ENCODE data around the gene SUCLA2. TPM values are rescaled to one million over a fixed set of nuclear protein-coding genes. Genes with fewer than 3 reads are reported as not detected.
A peak's percentile ranks its signal among the peaks of the same experiment; 100 is the strongest.

Gene SUCLA2
- total and polyA plus RNA-seq, 9 of the 15 experiments (the other 6 are each of a cell fraction or from before 2014, with no cell fraction given), result 23.3 to 52.9 (median 35.8) TPM

DNA sequence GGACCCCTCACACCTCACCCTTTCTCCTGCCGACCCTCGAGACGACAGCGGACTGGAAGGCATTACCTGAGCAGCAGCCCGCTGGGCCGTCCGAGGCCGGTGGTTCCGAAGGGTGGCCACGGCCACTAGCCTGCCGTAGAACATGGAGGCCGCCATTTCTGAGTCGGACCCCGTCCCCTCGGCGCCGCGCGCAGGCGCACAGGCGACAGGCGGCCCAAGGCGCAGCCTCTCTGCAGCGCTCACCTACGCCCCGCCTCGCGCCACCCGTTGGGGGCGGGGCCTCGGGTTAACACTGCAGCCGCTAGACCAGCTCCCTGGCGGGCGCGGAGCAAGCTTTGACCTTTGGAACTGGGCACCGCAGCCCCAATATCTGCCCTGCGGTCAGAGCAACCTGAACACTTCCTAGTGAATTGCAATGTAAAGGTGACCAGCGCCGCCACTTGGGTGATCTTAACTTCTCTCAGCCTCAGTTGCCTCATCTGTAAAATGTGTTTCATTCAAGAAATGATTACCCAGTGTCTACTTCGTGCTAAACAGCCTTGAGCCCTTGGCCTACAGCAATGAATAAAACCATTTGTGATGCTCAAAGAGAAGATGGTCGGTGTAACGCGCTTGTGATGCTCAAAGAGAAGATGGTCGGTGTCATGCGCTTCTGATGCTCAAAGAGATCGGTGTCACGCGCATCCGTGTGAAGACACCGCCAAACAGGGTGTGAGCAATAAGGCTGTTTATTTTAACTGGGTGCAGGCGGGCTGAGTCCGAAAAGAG lies at the start of gene SUCLA2 (continued):
- TF ChIP-seq, protein P1, sequence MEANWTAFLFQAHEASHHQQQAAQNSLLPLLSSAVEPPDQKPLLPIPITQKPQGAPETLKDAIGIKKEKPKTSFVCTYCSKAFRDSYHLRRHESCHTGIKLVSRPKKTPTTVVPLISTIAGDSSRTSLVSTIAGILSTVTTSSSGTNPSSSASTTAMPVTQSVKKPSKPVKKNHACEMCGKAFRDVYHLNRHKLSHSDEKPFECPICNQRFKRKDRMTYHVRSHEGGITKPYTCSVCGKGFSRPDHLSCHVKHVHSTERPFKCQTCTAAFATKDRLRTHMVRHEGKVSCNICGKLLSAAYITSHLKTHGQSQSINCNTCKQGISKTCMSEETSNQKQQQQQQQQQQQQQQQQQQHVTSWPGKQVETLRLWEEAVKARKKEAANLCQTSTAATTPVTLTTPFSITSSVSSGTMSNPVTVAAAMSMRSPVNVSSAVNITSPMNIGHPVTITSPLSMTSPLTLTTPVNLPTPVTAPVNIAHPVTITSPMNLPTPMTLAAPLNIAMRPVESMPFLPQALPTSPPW (CRISPR knock-in tag; IDR thresholded peaks at IDR 0.05), result peak; percentile 39; the same call in 1 of the 2 replicates
- TF ChIP-seq, protein P2, sequence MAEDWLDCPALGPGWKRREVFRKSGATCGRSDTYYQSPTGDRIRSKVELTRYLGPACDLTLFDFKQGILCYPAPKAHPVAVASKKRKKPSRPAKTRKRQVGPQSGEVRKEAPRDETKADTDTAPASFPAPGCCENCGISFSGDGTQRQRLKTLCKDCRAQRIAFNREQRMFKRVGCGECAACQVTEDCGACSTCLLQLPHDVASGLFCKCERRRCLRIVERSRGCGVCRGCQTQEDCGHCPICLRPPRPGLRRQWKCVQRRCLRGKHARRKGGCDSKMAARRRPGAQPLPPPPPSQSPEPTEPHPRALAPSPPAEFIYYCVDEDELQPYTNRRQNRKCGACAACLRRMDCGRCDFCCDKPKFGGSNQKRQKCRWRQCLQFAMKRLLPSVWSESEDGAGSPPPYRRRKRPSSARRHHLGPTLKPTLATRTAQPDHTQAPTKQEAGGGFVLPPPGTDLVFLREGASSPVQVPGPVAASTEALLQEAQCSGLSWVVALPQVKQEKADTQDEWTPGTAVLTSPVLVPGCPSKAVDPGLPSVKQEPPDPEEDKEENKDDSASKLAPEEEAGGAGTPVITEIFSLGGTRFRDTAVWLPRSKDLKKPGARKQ (CRISPR knock-in tag; IDR thresholded peaks at IDR 0.05), result peak; percentile 83; the same call in 1 of the 2 replicates
- TF ChIP-seq, protein P3, sequence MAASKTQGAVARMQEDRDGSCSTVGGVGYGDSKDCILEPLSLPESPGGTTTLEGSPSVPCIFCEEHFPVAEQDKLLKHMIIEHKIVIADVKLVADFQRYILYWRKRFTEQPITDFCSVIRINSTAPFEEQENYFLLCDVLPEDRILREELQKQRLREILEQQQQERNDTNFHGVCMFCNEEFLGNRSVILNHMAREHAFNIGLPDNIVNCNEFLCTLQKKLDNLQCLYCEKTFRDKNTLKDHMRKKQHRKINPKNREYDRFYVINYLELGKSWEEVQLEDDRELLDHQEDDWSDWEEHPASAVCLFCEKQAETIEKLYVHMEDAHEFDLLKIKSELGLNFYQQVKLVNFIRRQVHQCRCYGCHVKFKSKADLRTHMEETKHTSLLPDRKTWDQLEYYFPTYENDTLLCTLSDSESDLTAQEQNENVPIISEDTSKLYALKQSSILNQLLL (CRISPR knock-in tag; IDR thresholded peaks at IDR 0.05; ENCODE audit: borderline replicate concordance), result no peak
- TF ChIP-seq, protein P4, sequence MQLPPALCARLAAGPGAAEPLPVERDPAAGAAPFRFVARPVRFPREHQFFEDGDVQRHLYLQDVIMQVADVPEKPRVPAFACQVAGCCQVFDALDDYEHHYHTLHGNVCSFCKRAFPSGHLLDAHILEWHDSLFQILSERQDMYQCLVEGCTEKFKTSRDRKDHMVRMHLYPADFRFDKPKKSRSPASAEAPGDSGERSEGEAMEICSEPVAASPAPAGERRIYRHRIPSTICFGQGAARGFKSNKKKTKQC (CRISPR knock-in tag; IDR thresholded peaks at IDR 0.05), result no peak
- TF ChIP-seq, protein P5, sequence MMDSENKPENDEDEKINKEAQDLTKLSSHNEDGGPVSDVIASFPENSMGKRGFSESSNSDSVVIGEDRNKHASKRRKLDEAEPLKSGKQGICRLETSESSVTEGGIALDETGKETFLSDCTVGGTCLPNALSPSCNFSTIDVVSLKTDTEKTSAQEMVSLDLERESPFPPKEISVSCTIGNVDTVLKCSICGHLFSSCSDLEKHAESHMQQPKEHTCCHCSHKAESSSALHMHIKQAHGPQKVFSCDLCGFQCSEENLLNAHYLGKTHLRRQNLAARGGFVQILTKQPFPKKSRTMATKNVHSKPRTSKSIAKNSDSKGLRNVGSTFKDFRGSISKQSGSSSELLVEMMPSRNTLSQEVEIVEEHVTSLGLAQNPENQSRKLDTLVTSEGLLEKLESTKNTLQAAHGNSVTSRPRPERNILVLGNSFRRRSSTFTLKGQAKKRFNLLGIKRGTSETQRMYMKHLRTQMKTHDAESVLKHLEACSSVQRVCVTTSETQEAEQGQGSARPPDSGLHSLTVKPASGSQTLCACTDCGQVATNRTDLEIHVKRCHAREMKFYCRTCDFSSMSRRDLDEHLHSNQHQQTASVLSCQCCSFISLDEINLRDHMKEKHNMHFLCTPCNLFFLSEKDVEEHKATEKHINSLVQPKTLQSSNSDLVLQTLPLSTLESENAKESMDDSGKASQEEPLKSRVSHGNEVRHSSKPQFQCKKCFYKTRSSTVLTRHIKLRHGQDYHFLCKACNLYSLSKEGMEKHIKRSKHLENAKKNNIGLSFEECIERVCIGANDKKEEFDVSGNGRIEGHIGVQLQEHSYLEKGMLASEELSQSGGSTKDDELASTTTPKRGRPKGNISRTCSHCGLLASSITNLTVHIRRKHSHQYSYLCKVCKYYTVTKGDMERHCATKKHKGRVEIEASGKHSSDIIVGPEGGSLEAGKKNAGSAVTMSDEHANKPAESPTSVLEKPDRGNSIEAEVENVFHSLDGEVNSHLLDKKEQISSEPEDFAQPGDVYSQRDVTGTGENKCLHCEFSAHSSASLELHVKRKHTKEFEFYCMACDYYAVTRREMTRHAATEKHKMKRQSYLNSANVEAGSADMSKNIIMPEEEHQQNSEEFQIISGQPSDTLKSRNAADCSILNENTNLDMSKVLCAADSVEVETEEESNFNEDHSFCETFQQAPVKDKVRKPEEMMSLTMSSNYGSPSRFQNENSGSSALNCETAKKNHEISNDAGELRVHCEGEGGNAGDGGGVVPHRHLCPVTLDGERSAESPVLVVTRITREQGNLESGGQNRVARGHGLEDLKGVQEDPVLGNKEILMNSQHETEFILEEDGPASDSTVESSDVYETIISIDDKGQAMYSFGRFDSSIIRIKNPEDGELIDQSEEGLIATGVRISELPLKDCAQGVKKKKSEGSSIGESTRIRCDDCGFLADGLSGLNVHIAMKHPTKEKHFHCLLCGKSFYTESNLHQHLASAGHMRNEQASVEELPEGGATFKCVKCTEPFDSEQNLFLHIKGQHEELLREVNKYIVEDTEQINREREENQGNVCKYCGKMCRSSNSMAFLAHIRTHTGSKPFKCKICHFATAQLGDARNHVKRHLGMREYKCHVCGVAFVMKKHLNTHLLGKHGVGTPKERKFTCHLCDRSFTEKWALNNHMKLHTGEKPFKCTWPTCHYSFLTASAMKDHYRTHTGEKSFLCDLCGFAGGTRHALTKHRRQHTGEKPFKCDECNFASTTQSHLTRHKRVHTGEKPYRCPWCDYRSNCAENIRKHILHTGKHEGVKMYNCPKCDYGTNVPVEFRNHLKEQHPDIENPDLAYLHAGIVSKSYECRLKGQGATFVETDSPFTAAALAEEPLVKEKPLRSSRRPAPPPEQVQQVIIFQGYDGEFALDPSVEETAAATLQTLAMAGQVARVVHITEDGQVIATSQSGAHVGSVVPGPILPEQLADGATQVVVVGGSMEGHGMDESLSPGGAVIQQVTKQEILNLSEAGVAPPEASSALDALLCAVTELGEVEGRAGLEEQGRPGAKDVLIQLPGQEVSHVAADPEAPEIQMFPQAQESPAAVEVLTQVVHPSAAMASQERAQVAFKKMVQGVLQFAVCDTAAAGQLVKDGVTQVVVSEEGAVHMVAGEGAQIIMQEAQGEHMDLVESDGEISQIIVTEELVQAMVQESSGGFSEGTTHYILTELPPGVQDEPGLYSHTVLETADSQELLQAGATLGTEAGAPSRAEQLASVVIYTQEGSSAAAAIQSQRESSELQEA (IDR thresholded peaks at IDR 0.05; ENCODE audit: low read depth), result peak; percentile 37; the same call in 1 of the 2 replicates
- TF ChIP-seq, protein P6, sequence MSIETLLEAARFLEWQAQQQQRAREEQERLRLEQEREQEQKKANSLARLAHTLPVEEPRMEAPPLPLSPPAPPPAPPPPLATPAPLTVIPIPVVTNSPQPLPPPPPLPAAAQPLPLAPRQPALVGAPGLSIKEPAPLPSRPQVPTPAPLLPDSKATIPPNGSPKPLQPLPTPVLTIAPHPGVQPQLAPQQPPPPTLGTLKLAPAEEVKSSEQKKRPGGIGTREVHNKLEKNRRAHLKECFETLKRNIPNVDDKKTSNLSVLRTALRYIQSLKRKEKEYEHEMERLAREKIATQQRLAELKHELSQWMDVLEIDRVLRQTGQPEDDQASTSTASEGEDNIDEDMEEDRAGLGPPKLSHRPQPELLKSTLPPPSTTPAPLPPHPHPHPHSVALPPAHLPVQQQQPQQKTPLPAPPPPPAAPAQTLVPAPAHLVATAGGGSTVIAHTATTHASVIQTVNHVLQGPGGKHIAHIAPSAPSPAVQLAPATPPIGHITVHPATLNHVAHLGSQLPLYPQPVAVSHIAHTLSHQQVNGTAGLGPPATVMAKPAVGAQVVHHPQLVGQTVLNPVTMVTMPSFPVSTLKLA (conservative IDR thresholded peaks at IDR 0.05), result 0 out of 4 replicates have a peak, but pooled peaks of 1 of the 2 experiments have one; percentile 41
- TF ChIP-seq C11orf30 (IDR thresholded peaks at IDR 0.05; ENCODE audit: low read depth), result peak; percentile 39; the same call in 1 of the 2 replicates

Data from K562 (cell line).